Uterus (tissue), 4 donors: ENCODE data around the gene KRT7. TPM values are rescaled to one million over a fixed set of nuclear protein-coding genes. Genes with fewer than 3 reads are reported as not detected.

Experiments
- DNase-seq, 2 donors: peaks; one replicate each; pipeline ENCODE4 v3.0.0-alpha.2; 2019 to 2020
- H3K27ac ChIP-seq, 2 donors: fragments of 200-600 bp; sonication (generic); 1 replicate in 1 of 2; 2 replicates in 1 of 2; pipeline ENCODE4 v1.5.1; 2016 to 2018
- H3K27me3 ChIP-seq, 2 donors: fragments of 200-600 bp; sonication (generic); one replicate each; pipeline ENCODE4 v1.5.1; 2018 to 2019; ENCODE audit warnings: control low read depth in 1 of 2
- H3K36me3 ChIP-seq, 2 donors: fragments of 200-600 bp; sonication (generic); one replicate each; pipeline ENCODE4 v1.5.1; 2019; ENCODE audit warnings: control low read depth in 1 of 2
- H3K4me1 ChIP-seq, 2 donors: fragments of 200-600 bp; sonication (generic); one replicate each; pipeline ENCODE4 v1.5.1; 2018 to 2019; ENCODE audit warnings: control low read depth in 1 of 2
- H3K4me3 ChIP-seq, 2 donors: fragments of 200-600 bp; sonication (generic); 1 replicate in 1 of 2; 2 replicates in 1 of 2; pipeline ENCODE4 v1.5.1; 2018 to 2019; ENCODE audit warnings: mild to moderate bottlenecking in 1 of 2
- H3K9me3 ChIP-seq, 2 donors: fragments of 200-600 bp; sonication (generic); one replicate each; pipeline ENCODE4 v1.5.1; 2019; ENCODE audit warnings: control low read depth in 1 of 2
- POLR2A ChIP-seq, 2 donors: fragments of 450-650 bp; IDR thresholded peaks; one replicate each; pipeline ENCODE4 v1.6.1; 2016; ENCODE audit warnings: antibody characterized with exemption in 2 of 2, mild to moderate bottlenecking in 1 of 2, moderate library complexity in 1 of 2
- intact Hi-C: fragments of 100-400 bp; cut with DNase I; formaldehyde crosslinking; loops from one replicate; pipeline ENCODE4 v1.15.1; 2023; ENCODE audit warnings: low total_unique reads
- total RNA-seq, 4 donors: library from RNA; depleted of rRNA in 3 of 4; stranded (reverse); fragments of >200 nt in 3 of 4; gene quantifications; one replicate each; pipeline versions ENCODE4 v1.1.0 to v1.2.4, GENCODE V29; 2014 to 2023
- TF ChIP-seq, protein P1 (sequence below), 4 experiments: fragments of 200-600 bp in 2 of 4; fragments of 450-650 bp in 2 of 4; sonication (generic) in 2 of 4; IDR thresholded peaks; one replicate each; pipeline ENCODE4 v1.5.1; 2016 to 2019; ENCODE audit warnings: antibody characterized with exemption in 4 of 4, mild to moderate bottlenecking in 2 of 4, moderate library complexity in 1 of 4
- donor health status: DM: yes; HTN: yes; CAD: no.

The KRT7 gene
- total RNA-seq, 4 donors from 2014 or later = 2.1 to 51.2 (median 5.1) TPM; not detected in 1

DNA sequence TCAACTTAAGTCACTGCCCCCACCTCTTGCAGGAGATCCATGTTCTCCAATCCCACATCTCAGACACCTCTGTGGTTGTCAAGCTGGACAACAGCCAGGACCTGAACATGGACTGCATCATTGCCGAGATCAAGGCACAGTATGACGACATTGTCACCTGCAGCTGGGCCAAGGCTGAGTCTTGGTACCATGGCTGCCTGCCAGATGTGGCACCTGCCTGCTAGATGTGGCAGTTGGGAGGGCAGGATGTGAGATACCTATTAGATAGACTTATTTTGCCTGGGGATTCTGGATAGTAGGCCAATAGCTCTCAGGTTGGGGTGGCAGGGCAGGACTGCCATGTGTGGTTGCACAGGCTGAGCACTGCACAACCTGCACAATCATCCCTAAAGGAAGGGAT is 33.5 kb downstream of the KRT7 start:
- intact Hi-C loops = no loop called here
- H3K36me3 ChIP-seq = no peaks in the 10 kb centered on the region
- H3K9me3 ChIP-seq = no peaks in the 10 kb centered on the region
- no peak overlapping the region for H3K27ac ChIP-seq
- no peaks in the 10 kb centered on the region for H3K4me1 ChIP-seq
- TF ChIP-seq, protein P1, sequence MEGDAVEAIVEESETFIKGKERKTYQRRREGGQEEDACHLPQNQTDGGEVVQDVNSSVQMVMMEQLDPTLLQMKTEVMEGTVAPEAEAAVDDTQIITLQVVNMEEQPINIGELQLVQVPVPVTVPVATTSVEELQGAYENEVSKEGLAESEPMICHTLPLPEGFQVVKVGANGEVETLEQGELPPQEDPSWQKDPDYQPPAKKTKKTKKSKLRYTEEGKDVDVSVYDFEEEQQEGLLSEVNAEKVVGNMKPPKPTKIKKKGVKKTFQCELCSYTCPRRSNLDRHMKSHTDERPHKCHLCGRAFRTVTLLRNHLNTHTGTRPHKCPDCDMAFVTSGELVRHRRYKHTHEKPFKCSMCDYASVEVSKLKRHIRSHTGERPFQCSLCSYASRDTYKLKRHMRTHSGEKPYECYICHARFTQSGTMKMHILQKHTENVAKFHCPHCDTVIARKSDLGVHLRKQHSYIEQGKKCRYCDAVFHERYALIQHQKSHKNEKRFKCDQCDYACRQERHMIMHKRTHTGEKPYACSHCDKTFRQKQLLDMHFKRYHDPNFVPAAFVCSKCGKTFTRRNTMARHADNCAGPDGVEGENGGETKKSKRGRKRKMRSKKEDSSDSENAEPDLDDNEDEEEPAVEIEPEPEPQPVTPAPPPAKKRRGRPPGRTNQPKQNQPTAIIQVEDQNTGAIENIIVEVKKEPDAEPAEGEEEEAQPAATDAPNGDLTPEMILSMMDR (IDR thresholded peaks at IDR 0.05) = no peak
- no peak for TF ChIP-seq POLR2A (IDR thresholded peaks at IDR 0.05)
- no peaks in the 10 kb centered on the region for H3K27me3 ChIP-seq
- no peak overlapping the region for H3K4me3 ChIP-seq
- DNase-seq = no peak

DNA sequence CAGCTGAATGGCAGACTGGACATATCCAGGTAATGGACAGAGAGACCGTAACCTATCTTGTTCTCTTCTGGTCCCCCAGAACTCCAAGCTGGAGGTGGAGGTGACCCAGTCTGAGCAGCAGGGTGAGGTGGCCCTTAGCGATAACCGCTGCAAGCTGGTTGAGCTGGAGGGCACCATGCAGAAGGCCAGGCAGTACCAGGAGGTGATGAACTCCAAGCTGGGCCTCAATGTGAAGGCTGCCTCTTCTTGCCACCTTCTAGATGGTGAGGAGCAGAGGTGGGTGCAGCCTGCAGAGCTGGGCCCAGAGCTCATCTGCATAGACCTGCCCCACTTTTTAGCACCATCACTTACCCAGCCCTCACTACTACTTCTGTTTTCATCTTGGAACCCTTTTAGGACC is 34.2 kb downstream of the KRT7 start:
- Histone ChIP-seq H3K36me3 (no peaks in the 10 kb centered on the region), H3K27ac (no peak overlapping the region), H3K4me3 (no peak overlapping the region), H3K27me3 (no peaks in the 10 kb centered on the region), H3K4me1 (no peaks in the 10 kb centered on the region), H3K9me3 (no peaks in the 10 kb centered on the region)
- intact Hi-C loops = no loop called here
- TF ChIP-seq POLR2A (IDR thresholded peaks at IDR 0.05) = no peak
- TF ChIP-seq, protein P1 (IDR thresholded peaks at IDR 0.05) = no peak
- DNase-seq = no peak

DNA sequence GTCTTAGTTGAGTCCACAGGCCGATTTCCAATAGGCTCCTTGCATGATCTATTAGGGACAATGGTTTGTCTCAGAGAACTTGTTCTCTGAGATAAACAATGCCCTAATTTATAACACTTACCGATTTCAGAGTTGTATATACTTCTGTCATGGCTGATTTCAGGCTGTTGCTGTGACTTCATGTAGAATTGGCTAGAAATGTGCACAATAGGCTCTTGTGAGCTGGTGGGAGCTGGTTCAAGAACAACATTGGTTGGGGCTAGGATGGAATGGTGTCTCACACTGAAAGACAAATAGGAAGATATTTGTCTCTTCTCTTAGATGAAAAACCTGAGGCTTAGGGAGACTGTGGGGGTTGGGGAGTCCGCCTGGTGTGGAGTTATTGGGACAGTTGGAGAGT is 34.7 kb downstream of the KRT7 start:
- TF ChIP-seq, protein P1 (IDR thresholded peaks at IDR 0.05) = no peak
- no peak for TF ChIP-seq POLR2A (IDR thresholded peaks at IDR 0.05)
- no peak for DNase-seq
- Histone ChIP-seq H3K9me3 (no peaks in the 10 kb centered on the region), H3K27ac (no peak overlapping the region), H3K4me3 (no peak overlapping the region), H3K4me1 (no peaks in the 10 kb centered on the region), H3K27me3 (no peaks in the 10 kb centered on the region), H3K36me3 (no peaks in the 10 kb centered on the region)
- intact Hi-C loops = no loop called here

DNA sequence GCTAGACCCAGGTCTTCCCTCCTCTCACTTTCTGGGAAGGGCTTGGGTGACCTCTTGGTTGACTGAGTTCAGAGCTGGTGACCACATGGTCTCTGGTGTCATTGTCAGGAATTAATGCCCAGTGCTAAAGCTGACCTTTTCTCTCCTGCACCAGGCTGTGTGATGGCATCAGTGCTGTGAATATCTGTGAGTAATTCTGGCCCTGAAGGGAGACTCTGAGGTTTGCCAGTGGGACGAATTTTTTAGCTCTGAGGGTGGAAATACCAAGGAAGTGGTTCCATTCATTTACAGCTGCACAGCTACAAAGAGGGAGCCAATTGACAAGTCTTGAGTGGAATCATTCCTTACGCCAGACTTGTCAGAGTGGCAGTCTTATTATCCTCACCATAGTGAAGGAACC is 35.2 kb downstream of the KRT7 start:
- no peak overlapping the region for H3K27ac ChIP-seq

DNA sequence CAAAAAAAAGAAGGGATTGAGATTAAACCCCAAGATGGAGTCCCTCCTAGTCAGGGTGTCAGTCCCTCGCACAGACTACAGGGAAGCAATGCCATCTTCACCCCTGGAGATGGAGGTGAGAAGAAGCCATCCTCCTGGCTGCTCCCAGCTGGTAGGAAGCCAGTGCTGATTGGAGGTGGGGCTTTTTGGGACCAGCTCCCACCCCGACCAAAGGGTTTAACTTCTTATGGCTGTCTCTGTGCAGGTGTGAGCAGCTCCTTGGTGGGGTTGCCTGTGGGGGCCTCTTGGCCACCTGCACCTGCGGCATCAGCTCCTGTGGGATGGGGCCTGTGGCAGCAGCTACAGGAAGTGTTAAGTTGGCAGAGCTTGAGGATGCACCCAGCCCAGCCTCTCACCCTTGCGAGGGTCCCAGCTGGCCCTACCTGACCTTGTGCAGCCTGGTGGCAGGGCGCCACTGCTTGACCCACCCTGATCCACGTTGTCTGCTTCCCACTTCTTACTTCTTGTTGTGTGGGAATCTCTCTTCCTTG is 37.6 kb downstream of the KRT7 start:
- Histone ChIP-seq H3K9me3 (no peaks in the 10 kb centered on the region), H3K27ac (no peak overlapping the region), H3K4me3 (no peak overlapping the region), H3K4me1 (no peaks in the 10 kb centered on the region), H3K27me3 (no peaks in the 10 kb centered on the region), H3K36me3 (no peaks in the 10 kb centered on the region)
- intact Hi-C loops = no loop called here
- no peak for TF ChIP-seq POLR2A (IDR thresholded peaks at IDR 0.05)
- no peak for DNase-seq

More for the DNA sequence above, 35.2 kb downstream of the KRT7 start:
- Histone ChIP-seq H3K4me3 (no peak overlapping the region), H3K4me1 (no peaks in the 10 kb centered on the region), H3K9me3 (no peaks in the 10 kb centered on the region), H3K27me3 (no peaks in the 10 kb centered on the region), H3K36me3 (no peaks in the 10 kb centered on the region)
- TF ChIP-seq, protein P1 (IDR thresholded peaks at IDR 0.05) = no peak
- no peak for TF ChIP-seq POLR2A (IDR thresholded peaks at IDR 0.05)
- no peak for DNase-seq
- intact Hi-C loops = no loop called here

DNA sequence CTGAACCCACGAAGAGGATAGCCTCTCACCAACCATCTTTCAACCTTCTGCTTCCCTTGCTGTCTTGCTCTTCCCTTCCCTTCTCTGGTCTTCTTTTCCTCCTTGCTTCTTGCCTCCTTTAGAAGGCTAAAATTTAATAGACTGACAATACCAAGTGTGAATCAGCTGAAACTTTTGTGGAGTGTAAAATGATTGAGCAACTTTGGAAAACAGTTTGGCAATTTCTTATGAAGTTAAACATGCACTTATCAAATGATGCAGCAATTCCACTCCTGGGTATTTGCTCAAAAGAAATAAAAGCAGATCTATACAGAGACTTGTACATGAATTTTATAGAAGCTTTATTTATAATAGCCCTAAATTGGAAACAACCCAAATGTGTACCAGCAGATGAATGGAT is 38.1 kb downstream of the KRT7 start:
- DNase-seq = no peak
- intact Hi-C loops = no loop called here
- no peak for TF ChIP-seq POLR2A (IDR thresholded peaks at IDR 0.05)
- TF ChIP-seq, protein P1 (IDR thresholded peaks at IDR 0.05) = no peak

More for the DNA sequence above, 38.1 kb downstream of the KRT7 start:
- no peaks in the 10 kb centered on the region for H3K27me3 ChIP-seq
- H3K27ac ChIP-seq = no peak overlapping the region
- no peaks in the 10 kb centered on the region for H3K4me1 ChIP-seq
- no peaks in the 10 kb centered on the region for H3K36me3 ChIP-seq
- H3K4me3 ChIP-seq = no peak overlapping the region
- H3K9me3 ChIP-seq = no peaks in the 10 kb centered on the region
